Ecto neural progenitor cell (in vitro differentiated cells): ENCODE data around the gene FAM3C.

ENCODE experiments used
- DNase-seq: peaks from one replicate; pipeline ENCODE4 v3.0.0-alpha.2; 2018; ENCODE audit warnings: low spot score

FAM3C gene

DNA sequence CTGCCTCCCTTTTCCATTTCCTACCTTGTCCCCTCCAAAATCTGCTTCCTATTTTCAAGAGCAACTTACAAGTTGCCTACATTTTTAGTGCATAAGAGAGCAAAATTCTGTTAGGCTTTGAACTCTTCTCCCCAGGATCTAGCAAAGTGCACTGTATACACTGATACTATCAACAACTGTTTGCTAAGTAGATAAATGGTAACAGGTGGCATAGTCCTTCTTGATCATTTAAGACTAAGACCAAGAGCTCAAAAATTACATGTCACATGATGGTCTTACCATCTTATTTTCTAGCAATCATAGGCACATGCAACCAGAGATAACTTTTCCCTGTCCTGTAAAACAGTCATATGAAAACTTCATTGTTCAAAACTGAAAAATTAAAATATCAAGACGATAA is 16.2 kb downstream of the FAM3C start:
- DNase-seq = no peak

DNA sequence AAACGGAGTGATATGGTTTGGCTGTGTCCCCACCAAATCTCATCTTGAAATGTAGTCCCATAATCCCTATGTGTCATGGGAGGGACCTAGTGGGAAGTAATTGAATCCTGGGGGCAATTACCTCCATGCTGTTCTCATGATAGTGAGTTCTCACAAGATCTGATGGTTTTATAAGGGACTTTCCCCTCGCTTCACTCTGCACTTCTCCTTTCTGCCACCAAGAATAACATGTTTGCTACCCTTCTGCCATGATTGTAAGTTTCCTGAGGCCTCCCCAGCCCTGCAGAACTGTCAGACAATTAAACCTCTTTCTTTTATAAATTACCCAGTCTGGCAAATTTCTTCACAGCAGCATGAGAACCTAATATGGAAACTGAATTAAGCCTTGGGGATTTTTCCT is 19.1 kb downstream of the FAM3C start:
- no peak for DNase-seq

DNA sequence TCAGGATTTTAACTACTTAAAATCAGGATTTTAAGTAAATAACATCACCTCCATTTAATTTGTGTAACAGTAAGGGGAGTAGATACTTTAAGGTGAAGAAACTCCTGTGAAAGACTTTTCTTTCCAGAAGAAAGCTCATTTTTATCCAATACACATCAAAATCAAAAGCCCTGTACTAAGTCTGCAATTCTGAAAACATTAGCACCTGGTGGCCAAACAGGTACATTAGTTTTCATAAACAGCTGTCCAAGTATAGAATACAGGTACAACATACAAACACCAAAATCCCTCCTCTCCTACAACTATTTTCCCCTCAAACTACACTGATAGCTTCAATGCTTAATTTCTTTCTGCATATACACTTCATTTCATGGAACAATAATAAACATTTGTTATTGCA is 22.9 kb downstream of the FAM3C start:
- DNase-seq = no peak

GRCh38 chr7:121372376-121373010 is 23.6 kb downstream of the FAM3C start:
- DNase-seq = no peak

DNA sequence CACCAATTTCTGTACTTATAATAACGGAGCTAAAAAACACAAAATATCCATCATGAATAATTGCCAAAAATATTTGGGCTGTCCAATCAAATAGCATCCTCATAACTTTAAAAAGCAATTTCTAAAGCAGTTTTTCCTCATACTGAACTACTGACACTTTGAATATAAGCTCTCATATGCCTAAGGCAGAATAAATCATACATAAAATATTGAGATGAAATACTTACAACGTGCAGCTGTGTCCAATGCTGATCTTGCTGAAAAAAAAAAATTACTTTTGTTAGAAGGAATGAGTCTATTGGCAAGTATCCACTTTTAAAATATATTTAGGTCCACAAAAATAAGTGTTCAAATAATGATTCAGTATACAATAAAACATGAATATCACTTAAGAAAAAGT is 24.2 kb downstream of the FAM3C start:
- no peak for DNase-seq

DNA sequence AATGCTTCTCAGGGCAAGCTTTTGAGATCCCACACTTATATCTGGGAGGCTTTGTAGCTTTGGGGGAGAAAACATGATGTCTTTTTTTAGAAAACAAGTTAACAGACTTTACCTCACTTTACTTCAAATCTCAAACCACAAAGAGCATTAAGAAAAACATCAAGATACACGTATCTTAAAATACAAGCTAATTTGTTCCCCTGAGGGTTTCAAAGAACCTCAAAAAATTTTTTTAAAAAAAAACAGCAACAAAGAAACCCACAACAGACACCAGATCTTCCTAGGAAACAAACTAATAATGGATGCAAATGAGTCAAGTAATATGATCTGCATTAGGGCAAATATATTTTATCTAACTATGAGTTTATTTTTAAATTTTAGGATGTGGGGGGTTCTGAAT is 24.7 kb downstream of the FAM3C start:
- DNase-seq = no peak

DNA sequence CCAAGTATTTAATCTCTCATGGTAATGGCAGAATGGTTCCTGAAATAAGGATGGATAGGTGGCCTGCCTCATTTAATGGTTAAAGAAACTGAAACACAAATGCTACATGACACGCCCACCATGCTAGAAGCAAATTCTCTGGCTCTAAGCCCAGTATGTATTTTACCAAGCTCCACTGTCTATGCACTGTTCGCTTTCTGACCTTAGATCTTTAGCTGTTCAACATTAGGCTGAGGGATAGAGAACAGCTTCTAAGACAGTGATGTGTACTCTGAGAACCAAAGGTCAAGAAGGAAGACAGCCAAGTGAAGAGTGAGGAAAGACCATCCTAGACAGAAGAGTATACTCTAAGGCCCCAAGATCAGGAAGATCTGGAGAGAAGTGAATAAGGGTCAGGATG is 26.6 kb downstream of the FAM3C start:
- DNase-seq = no peak

DNA sequence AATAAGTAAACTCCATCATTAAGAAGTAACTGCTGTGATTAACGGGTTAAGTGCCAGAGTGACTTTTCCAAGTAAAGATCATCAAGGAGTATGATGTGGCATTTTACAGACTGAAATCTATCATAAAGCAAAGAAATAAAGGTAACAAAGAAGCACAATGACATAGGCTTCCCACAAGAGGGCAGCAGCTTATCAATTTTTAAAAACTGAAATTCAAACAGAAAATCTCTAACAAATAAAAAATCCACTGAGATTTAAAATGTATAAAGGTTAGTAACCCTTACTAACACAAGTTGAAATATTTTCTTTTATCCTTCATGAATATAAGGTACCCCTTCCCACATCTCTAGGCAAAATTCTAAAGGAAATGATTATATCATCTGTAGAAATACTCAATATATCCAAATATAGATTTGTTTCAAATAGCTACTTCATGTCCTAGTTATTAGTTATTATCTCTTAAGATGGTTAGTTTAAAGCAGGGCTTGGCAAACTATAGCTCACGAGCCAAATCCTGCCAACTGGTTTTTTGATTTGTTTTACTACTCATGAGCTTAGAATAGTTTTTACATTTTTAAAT is 29.2 kb downstream of the FAM3C start:
- no peak for DNase-seq

DNA sequence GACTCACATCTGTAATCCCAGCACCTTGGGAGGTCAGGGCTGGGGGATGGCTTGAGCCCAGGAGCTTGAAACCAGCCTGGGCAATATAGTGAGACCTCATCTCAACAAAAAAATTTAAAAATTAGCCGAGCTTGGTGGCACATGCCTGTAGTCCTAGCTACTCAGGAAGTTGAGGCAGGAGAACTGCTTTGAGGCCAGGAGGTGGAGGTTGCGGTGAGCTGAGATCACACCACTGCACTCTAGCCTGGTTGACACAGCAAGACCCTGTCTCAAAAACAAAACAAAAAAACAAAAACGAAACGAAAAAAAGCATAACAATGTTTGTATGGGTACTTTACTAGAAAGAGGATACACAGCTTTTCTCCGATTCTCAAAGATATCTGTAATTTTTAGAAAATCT is 35.5 kb downstream of the FAM3C start:
- no peak for DNase-seq

GRCh38 chr7:121355574-121355973 is 40.5 kb downstream of the FAM3C start:
- DNase-seq = no peak

- no peak for DNase-seq
Measured at GRCh38 chr7:121352323-121352722, 43.8 kb downstream of the FAM3C start.

DNA sequence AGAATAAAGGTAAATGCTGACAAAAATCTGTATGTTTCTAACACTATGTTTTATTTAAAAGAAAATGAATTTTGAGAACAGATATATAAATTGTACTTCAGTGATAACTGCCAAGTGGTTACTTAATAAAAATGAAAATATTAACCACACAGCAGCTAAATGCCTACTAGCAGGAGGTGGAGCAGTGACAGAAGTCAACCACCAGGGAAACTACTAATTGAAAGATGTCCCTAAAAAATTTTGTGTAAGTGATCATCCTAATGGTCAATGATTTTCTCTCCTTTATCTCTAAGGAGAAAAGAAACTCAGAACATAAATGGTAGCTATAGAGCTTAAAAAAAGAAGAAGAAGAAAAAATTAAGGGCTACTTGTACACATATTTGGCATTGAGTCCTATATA is 44.4 kb downstream of the FAM3C start:
- DNase-seq = no peak

GRCh38 chr7:121344497-121344896 is 51.6 kb downstream of the FAM3C start:
- no peak for DNase-seq

GRCh38 chr7:121344093-121344492 is 52.0 kb downstream of the FAM3C start:
- no peak for DNase-seq

DNA sequence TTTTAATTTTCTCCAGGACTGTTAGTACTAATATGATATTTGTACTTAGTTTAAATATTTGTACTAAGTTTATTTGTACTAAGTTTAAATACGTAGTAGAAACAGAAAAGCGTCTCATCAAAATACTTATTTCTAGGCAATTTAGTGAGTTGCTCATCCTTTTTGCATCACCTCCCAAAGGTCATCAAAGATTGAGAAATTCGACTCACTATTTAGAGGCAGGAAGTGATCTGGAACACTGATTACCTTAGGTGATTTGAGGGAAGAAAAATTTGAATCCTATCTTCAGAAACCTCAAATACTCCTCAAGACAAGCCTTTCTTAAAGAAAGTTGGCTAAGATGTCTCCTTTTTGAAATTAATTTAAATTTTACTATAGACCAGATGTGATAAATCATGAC is 52.8 kb downstream of the FAM3C start:
- no peak for DNase-seq

DNA sequence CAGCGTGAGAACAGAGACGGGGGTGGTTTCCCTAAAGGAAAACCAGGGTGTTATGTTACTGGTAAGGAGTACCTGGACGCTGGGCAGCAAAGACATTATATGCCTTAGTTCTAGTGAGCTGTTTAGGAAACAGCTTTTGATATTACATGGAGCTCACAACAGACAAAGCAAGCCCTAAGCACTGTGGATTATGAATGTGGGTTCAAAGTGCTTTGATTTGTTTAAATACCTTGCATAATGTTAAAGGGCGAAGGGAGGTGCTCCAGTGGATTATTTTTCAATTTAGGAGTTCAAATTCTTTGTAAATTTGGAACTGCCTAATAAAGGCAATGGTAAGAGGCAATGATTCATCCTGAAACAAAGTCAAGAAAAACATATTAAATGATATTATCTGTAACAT is 53.5 kb downstream of the FAM3C start:
- no peak for DNase-seq

DNA sequence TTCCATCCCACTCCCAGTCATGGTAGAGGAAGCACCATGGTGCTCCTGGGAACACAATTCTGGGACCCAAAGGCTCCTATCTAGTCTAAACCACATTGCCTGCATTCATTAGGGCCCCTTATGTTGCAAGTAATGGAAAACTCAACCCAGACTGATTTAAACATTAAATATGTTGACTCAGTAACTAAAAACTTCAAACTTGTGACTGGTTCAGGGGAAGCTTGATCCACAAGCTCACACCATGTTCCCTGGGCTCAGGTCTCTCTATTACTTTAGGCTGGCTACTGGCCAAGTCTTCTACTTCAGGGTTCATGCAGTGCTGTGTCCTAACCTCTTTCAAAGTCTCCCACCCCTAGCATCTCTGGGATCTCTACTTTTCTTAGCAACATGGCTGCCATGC is 54.2 kb downstream of the FAM3C start:
- DNase-seq = no peak

- no peak for DNase-seq
Measured at GRCh38 chr7:121339082-121339481, 57.0 kb downstream of the FAM3C start.

DNA sequence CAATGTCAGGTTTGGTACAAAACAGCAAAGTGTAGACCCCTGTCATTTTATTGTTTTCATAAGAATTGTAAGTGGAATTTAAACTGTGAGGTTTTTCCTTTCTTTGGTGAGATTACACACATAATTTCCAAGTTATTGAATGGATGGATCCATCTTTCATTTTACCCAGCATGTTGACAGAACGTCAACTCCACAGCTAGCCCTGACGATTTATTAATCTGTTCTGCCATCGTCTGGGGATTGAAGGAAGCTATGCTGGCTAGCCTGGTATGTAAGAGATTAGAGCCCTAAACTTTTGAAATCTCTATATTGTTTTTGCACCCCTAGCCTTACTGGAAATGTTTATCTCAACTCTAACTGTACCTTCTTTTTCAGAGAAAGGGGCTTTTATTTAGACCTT is 58.7 kb downstream of the FAM3C start:
- no peak for DNase-seq

DNA sequence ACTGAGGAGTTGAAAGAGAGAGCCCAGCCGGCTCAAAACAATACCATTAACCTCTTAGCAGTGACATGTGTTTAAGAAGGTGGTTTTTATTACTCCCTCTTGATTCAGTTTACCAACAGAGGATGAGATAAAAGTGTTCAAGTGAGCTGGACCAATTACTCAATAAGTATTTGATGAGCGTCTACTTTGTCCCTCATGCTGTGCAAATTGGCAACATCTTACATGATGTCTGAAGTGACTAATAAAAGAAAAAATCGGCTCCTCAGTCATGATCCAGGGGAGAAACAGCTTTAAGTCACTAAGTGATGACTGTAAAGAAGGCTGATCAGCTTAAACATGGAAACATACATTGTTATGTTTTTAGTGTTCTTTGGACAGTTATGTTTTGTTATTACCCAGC is 59.5 kb downstream of the FAM3C start:
- DNase-seq = no peak

DNA sequence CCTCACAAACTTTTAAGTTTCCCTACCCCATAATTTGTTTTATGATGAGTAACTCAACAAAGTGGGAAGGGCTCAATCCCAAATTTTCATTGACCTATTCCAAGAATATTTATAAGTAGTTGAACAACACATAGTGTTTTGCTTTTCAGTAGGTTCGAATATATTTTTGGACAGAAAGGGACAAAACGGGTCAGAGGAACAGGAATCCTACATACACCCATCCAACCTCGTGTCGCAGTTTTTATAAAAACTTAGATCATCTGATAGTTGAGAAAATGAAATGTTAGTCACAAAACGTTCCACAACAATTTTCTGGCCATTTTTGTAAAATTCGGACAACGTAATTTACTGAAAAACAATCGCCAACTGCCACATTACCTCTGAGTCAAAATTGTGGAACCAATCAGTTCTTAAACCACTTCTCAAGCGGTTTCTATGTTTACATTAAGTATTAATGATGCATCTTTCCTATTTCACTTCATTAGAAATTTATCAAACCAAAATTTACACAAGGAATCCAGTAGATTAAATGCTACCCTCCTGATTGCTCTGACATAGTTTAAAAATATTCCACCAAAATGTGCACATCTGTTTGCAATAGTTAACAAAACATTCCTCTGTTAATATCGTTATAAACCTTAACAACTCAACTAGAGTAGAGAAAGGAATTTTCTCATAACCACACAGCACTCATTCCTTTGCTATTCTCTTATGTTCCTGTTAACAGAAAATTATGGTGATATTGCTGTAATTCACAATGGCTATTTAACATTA is 61.0 kb downstream of the FAM3C start:
- no peak for DNase-seq

DNA sequence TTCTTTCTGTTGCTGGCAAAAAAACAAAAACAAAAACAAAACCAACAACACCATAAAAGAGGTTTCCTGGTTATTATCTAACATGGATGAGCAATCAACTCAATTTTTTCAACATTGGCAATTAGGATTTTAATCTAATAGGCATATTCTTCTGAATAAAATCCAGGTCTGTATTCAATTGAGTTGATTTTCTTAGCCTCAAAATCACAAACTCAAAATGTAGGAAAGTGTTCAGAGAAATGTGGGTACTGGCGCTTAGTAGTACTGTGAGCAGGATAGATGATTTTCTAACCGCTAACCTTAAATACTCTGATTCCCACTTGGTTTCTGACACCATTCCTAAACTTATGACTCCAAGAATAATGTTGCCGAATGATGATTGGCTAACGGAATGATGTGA is 61.7 kb downstream of the FAM3C start:
- no peak for DNase-seq

GRCh38 chr7:121331574-121331973 is 64.5 kb downstream of the FAM3C start:
- no peak for DNase-seq

DNA sequence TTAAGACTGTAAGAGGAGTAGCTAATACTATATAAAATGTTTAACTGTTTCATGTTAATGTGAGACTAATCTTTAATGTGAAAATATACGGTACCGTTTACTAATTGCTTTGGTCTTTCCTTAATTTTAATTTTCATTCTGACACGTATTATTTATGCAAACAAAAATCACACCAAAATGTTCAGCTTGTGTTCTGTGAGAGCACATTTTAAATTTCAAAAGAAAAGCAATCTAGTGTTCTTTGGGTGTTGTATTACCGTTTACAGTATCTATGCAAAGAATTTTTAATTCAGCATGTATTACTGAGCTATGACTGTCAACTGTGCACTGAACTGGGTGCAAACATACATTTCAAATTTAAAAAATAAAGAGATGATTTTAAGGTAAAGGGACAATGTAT is 65.1 kb downstream of the FAM3C start:
- no peak for DNase-seq
